HG03045 (cell line): Measurements from ENCODE around the gene MYO16.

Source experiments
- ATAC-seq: cut with Tn5 transposase; IDR thresholded peaks from one replicate; pipeline ENCODE4 v1.9.1; 2021; ENCODE audit warnings: mild to moderate bottlenecking, moderate library complexity; ENCODE audit not compliant: unreplicated experiment

The MYO16 gene

GRCh38 chr13:109165417-109165904 is 536.0 kb downstream of the MYO16 start:
- no peak for ATAC-seq

GRCh38 chr13:109166804-109167203 is 537.4 kb downstream of the MYO16 start:
- ATAC-seq, result peak; percentile 23

- ATAC-seq, result no peak
These were observed 542.7 kb downstream of the MYO16 start for GRCh38 chr13:109172136-109172535.

- ATAC-seq, result no peak
These were observed 546.3 kb downstream of the MYO16 start for GRCh38 chr13:109175666-109176065.

GRCh38 chr13:109180905-109181425 is 551.6 kb downstream of the MYO16 start:
- ATAC-seq, result no peak

GRCh38 chr13:109182777-109183465 is 553.5 kb downstream of the MYO16 start:
- no peak for ATAC-seq

GRCh38 chr13:109191413-109191812 is 562.0 kb downstream of the MYO16 start:
- no peak for ATAC-seq

- no peak for ATAC-seq
These were observed 562.9 kb downstream of the MYO16 start for GRCh38 chr13:109192306-109192705.

- no peak for ATAC-seq
These were observed 567.5 kb downstream of the MYO16 start for GRCh38 chr13:109196948-109197347.

- no peak for ATAC-seq
These were observed 569.2 kb downstream of the MYO16 start for GRCh38 chr13:109198585-109198984.

- ATAC-seq, result no peak
These were observed 569.9 kb downstream of the MYO16 start for GRCh38 chr13:109199280-109199679.

GRCh38 chr13:109200556-109200955 is 571.1 kb downstream of the MYO16 start:
- no peak for ATAC-seq

GRCh38 chr13:109203587-109203986 is 574.2 kb downstream of the MYO16 start:
- no peak for ATAC-seq

- no peak for ATAC-seq
These were observed 574.8 kb downstream of the MYO16 start for GRCh38 chr13:109204252-109204651.

- no peak for ATAC-seq
These were observed 575.2 kb downstream of the MYO16 start for GRCh38 chr13:109204657-109205056.

GRCh38 chr13:109205315-109205714 is 575.9 kb downstream of the MYO16 start:
- ATAC-seq, result no peak

GRCh38 chr13:109206616-109207015 is 577.2 kb downstream of the MYO16 start:
- ATAC-seq, result no peak

GRCh38 chr13:109207622-109208021 is 578.2 kb downstream of the MYO16 start:
- ATAC-seq, result no peak

- ATAC-seq, result no peak
These were observed 579.1 kb downstream of the MYO16 start for GRCh38 chr13:109208522-109208921.

GRCh38 chr13:109209526-109209925 is 580.1 kb downstream of the MYO16 start:
- ATAC-seq, result no peak

- no peak for ATAC-seq
These were observed 582.2 kb downstream of the MYO16 start for GRCh38 chr13:109211616-109212015.

- ATAC-seq, result no peak
These were observed 583.2 kb downstream of the MYO16 start for GRCh38 chr13:109212650-109213049.

- ATAC-seq, result no peak
These were observed 584.3 kb downstream of the MYO16 start for GRCh38 chr13:109213714-109214113.
